Measurements from ENCODE around the gene PIGC.

Gene PIGC

DNA sequence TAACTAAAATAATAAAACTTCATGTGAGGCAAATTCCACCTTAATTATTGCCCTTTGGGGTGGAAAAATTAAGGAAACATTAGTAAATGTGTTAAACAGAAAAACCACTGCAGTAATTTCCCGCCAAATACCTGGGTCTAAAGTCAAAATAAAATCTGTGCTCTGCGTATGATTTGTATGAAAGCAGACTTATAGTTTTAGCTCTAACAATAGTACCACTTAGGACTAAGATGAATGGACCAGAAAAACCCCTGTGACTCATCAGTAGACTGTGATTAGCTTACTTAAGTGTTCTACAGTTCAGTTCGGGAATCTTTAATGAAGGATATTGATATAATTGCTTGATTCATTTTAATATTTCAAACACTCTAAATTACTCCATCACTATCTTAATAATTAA lies 46.6 kb downstream of the PIGC start:
- DNase-seq, result no peak

DNA sequence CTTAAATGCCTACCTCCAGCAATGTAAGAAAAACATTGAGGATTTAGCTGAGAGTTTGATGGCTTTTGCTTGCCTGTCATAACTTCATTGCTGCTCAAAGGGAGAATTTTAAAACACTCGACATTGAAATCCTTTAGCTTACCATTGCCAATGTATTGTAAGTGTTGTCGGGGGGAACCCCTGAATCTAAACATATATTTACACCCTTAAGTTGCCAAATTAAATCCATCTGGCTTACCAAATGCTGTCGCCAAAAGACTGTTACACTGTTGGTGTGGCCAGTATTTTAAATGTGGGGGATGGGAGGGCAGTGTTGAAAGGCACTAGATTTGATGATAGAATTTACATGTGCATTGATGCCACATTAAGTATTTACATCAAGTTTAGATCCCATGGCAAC lies 48.3 kb downstream of the PIGC start:
- no peak for DNase-seq

DNA sequence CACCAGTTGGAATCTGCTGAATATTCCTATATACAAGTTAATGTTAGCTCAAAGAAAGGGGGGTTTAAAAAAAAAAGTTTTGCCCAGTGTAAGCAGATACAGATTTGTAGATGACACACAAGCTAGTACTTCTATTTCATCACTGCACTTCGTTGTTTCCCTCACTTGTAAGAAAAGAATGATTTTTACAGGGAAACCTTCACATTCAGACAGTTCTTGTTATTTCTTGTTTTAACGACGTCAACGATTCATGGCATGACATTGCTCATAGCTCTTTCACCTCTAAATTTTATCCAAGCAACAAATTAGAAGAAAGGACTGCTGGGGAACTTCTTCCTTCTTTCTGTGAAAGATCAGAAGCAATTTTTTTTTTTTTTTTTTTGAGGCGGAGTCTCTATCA lies 49.1 kb downstream of the PIGC start:
- no peak for DNase-seq

DNA sequence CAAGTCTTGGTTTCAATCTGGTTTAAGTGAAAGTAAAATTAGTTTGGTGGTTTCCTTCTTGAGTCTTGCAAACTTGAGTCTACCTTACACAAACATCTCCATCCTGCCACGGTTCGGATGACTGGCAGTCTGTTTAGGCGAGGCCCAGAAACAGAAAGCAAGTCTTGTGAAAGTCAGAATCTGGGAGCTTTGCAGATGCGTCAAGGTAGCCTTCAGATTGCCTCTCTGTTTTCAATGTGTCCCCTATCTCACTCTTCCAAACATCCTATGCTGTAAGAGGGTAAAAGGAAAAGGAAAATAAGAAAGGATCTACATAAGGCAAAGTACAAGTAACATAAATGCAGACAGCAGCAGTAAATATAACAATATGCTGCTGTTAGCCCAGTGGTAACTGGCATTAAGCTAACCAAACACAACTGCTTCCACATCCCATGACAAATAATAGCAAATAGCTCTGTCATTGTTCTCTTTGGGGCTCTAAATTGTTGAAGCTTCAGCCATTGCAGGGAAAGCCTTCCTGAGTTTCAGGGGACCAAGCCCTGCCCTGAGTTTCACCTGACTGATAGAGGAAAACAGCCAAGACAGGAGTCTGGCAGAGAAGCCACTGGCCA lies 49.6 kb downstream of the PIGC start:
- DNase-seq, result no peak

DNA sequence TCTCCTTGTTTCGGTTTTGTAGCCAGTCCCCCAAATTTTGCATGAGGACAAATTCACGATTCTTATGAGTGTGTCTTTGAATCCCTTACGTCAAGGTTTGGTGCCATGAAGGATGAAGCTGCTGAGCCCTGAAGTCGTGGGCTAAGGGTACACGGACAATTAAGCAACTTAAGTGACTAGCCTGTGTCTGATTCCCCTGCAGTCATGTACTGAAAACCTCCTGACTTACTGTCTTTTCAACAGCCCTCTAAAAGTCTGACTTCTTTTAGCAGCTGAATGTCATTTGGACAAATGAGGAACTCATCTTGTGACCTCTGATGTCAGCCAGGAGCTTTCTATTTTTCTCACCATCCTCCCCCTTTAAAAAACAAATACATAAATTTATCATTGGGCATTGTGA lies 50.5 kb downstream of the PIGC start:
- no peak for DNase-seq

DNA sequence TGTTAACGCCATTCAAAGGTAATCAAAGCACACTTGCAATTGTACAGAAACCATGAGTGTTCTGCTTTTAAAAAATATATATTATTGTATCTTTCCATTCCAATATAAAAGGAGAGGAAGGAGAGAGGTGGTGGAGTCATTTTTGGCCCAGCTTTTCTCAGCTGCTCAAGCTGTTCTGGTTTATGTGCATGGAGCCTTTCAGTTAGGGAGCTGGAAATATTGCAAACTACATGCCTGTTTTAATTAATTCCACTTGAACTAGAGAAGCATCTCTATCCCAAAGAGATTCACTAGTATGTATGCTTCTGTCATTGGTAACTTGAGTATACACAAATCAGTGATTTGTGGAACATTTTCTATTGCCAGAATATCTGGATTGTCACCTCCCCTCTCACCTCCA lies 51.9 kb downstream of the PIGC start:
- DNase-seq, result no peak
